ENCODE data around the gene LY6G5C. TPM values are rescaled to one million over a fixed set of nuclear protein-coding genes. Genes with fewer than 3 reads are reported as not detected.
A peak's percentile ranks its signal among the peaks of the same experiment; 100 is the strongest.

Gene LY6G5C
- total and polyA plus RNA-seq, 12 donors = 1.2 to 3.5 (median 2.0) TPM

GRCh38 chr6:31702819-31703716 lies 22.2 kb upstream of the LY6G5C start, which contains the start of gene ABHD16A:
TSS of gene ABHD16A (minus strand) at chr6:31703324. CDS start at chr6:31703281, 43 bp downstream.
- Histone ChIP-seq H3K27ac (peak within 1 kb of the TSS; percentile 91 to 99 (median 96)), H3K4me3 (peak within 1 kb of the TSS; percentile 56 to 89 (median 78)), H3K36me3 (peaks cover 0 to 33% (median 11%) of the 10 kb centered on the region in 9 donors), H3K9me3 (no peaks in the 10 kb centered on the region), H3K27me3 (no peaks in the 10 kb centered on the region), H3K4me1 (peaks cover 11 to 32% (median 22%) of the 10 kb centered on the region in 9 donors)
- ATAC-seq (peak; percentile 98 to 99 (median 99)), DNase-seq (peak; percentile 99)
- TF ChIP-seq CTCF (IDR thresholded peaks at IDR 0.05) = peak in 3 of 9 donors; percentile 12 to 28 (median 27)
- WGBS, 2 donors = 0 to 1% methylated on average over 53 to 54 of the region's 54 CpGs
- intact Hi-C loops (cut with DNase I) = no loop called here

GRCh38 chr6:31702405-31702818 lies 21.5 kb upstream of the LY6G5C start:
- intact Hi-C loops (cut with DNase I) = no loop called here
- Histone ChIP-seq H3K9me3 (no peaks in the 10 kb centered on the region), H3K27me3 (no peaks in the 10 kb centered on the region), H3K4me1 (peaks cover 11 to 38% (median 22%) of the 10 kb centered on the region in 9 donors), H3K4me3 (peak overlapping the region; percentile 56 to 89 (median 78)), H3K27ac (peak overlapping the region; percentile 91 to 99 (median 96)), H3K36me3 (peaks cover 0 to 40% (median 12%) of the 10 kb centered on the region in 9 donors)
- DNase-seq (no peak), ATAC-seq (peak; percentile 1 to 38 (median 19))
- no peak for TF ChIP-seq CTCF (IDR thresholded peaks at IDR 0.05)
- WGBS, 2 donors = 1% methylated on average over 10 of the region's 10 CpGs

GRCh38 chr6:31701666-31702404 lies 21.0 kb upstream of the LY6G5C start:
- TF ChIP-seq CTCF (IDR thresholded peaks at IDR 0.05) = no peak
- intact Hi-C loops (cut with DNase I) = loop anchor here in 1 of 10 donors (1.0 kb wide), 1 partner anchor 27 kb away; the partner anchor contains the start of gene DDAH2
- Histone ChIP-seq H3K9me3 (no peaks in the 10 kb centered on the region), H3K4me1 (peaks cover 11 to 41% (median 22%) of the 10 kb centered on the region in 9 donors), H3K27ac (peak overlapping the region in 9 of 10 donors; percentile 92 to 99 (median 97)), H3K27me3 (no peaks in the 10 kb centered on the region), H3K36me3 (peaks cover 0 to 45% (median 14%) of the 10 kb centered on the region in 9 donors), H3K4me3 (peak overlapping the region; percentile 56 to 89 (median 78))
- ATAC-seq (peak in 1 of 8 donors; percentile 2), DNase-seq (peak; percentile 43 to 53)
- WGBS, 2 donors = 16 to 18% methylated on average over 7 of the region's 7 CpGs
